Progenitor cell of endocrine pancreas (in vitro differentiated cells): Measurements from ENCODE around the gene SMG1. TPM values are rescaled to one million over a fixed set of nuclear protein-coding genes. Genes with fewer than 3 reads are reported as not detected.
"Not testable (repeated sequence)": the region's sequence is repeated elsewhere in the genome, so short reads cannot be mapped to it uniquely, and the experiment has no call there.

Experiments used
- DNase-seq: peaks from one replicate; pipeline ENCODE4 v3.0.0; 2021; ENCODE audit warnings: low spot score; ENCODE audit not compliant: unreplicated experiment
- H3K27ac Mint-ChIP-seq: 2 replicates; pipeline ENCODE4 v1.8.0; 2021; ENCODE audit warnings: mild to moderate bottlenecking, moderate library complexity, mixed read lengths
- H3K27me3 Mint-ChIP-seq: 2 replicates; pipeline ENCODE4 v1.8.0; 2021; ENCODE audit warnings: mixed read lengths
- H3K36me3 Mint-ChIP-seq: 2 replicates; pipeline ENCODE4 v1.8.0; 2022; ENCODE audit warnings: mixed read lengths; ENCODE audit not compliant: insufficient read depth
- H3K4me1 Mint-ChIP-seq: 2 replicates; pipeline ENCODE4 v1.8.0; 2021; ENCODE audit warnings: low read depth, mixed read lengths
- H3K4me3 Mint-ChIP-seq: 2 replicates; pipeline ENCODE4 v1.8.0; 2021; ENCODE audit warnings: low read depth, mild to moderate bottlenecking, moderate library complexity, mixed read lengths
- H3K9me3 Mint-ChIP-seq: 2 replicates; pipeline ENCODE4 v1.8.0; 2021; ENCODE audit warnings: low read depth, mixed read lengths
- total RNA-seq: library from RNA; stranded (reverse); gene quantifications from 2 replicates; pipeline ENCODE4 v1.2.1, GENCODE V29; 2021
- TF ChIP-seq, protein P1 (sequence below): fragments of 200-600 bp; sonication (generic); IDR thresholded peaks from one replicate; pipeline ENCODE4 v1.5.0; 2021; ENCODE audit warnings: antibody characterized with exemption, mild to moderate bottlenecking; ENCODE audit not compliant: unreplicated experiment

The SMG1 gene
- total RNA-seq, 1 donor from 2014 or later = 113 TPM

DNA sequence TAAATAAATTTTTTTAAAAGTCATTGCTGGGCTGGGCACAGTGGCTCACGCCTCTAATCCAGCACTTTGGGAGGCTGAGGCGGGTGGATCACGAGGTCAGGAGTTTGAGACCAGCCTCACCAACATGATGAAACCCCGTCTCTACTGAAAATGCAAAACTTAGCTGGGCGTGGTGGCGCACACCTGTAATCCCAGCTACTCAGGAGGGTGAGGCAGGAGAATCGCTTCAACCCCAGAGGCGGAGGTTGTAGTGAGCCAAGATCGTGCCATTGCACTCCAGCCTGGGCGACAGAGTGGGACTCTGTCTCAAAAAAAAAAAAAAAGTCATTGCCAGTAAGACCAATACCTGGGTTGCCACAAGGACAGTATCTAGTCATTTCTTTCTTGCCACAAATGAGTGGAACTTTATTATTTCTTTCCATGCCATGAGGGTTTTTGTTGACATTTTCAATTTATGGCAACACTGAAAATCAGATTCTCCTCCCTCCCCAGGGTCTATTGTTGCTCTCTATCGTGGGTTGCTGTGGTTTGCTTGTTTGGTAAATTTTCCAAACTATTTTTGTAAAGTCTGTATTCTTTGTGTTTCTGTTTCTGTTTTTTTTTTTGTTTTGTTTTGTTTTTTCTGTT lies 155.8 kb downstream of the SMG1 start:
- H3K4me1 Mint-ChIP-seq = not testable (repeated sequence)

GRCh38 chr16:18767217-18767616 lies 159.0 kb downstream of the SMG1 start:
- not testable (repeated sequence) for H3K9me3 Mint-ChIP-seq, H3K4me1 Mint-ChIP-seq, H3K27ac Mint-ChIP-seq, H3K4me3 Mint-ChIP-seq, DNase-seq, H3K27me3 Mint-ChIP-seq, H3K36me3 Mint-ChIP-seq

More for the DNA sequence above, 155.8 kb downstream of the SMG1 start:
- not testable (repeated sequence) for DNase-seq, H3K36me3 Mint-ChIP-seq, H3K4me3 Mint-ChIP-seq, H3K27ac Mint-ChIP-seq, H3K27me3 Mint-ChIP-seq, H3K9me3 Mint-ChIP-seq

DNA sequence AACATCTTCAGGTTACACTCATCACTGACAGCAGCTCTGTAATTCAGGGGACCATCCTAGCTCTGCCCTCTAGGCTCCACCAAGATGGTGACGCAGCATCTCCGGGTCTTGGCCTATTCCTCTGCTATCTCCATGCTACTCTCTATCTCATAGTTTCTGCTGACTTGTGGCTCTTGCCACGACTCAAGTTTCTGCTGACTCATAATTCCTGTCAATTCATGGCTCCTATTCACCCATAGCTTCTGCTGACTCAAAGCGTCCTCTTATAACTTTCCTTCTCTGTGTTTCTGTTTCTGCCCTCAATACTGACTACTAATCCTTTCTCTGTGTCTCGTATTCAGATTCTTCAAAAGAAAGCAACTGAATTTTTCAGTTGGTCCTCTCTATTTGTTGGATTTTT lies 163.5 kb downstream of the SMG1 start:
- H3K27ac Mint-ChIP-seq, DNase-seq, H3K9me3 Mint-ChIP-seq, H3K27me3 Mint-ChIP-seq, H3K4me3 Mint-ChIP-seq, H3K36me3 Mint-ChIP-seq, H3K4me1 Mint-ChIP-seq: not testable (repeated sequence)

DNA sequence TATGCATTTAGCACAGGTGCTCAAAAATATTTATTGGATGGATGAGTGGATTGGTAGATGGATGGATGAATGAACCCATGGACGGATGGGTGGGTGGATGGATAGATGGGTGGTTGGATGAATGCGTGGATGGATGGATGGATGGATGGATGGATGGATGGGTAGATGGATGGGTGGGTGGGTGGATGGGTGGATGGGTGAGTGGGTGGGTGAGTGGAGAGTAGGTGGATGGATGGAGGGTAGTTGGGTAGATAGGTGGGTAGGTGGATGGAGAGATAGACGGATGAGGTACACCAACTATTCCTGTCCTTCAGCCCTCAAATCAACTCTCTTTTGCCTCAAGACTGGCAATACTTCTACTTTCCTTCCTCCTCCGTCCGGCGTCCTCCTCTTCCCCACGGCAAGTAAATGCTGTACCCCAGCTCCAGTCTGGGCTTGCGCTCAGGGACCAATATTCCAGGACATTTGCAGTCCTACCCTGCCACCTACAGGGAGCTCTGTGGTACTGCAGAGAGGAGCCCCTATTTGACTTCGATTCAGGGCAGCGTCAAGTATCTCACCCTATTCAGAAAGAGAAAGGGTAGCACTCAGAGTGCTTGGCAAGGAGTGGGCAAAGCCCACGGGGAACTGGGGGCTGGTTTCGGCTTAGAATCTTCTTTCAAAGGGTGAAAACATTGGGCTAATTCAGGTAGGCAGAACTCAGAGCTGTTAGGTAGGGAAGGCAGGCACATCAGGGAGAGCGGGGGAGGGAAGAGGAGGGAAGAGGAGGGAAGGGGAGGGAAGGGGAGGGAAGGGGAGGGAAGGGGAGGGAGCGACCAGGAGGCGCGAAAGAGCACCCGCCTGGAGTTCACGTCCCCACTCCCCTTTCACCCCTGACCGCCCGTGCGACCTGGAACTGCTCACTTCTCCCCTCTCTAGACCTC lies 166.3 kb downstream of the SMG1 start:
- not testable (repeated sequence) for H3K4me1 Mint-ChIP-seq, H3K9me3 Mint-ChIP-seq, H3K36me3 Mint-ChIP-seq, H3K27ac Mint-ChIP-seq, H3K4me3 Mint-ChIP-seq, H3K27me3 Mint-ChIP-seq
- TF ChIP-seq, protein P1, sequence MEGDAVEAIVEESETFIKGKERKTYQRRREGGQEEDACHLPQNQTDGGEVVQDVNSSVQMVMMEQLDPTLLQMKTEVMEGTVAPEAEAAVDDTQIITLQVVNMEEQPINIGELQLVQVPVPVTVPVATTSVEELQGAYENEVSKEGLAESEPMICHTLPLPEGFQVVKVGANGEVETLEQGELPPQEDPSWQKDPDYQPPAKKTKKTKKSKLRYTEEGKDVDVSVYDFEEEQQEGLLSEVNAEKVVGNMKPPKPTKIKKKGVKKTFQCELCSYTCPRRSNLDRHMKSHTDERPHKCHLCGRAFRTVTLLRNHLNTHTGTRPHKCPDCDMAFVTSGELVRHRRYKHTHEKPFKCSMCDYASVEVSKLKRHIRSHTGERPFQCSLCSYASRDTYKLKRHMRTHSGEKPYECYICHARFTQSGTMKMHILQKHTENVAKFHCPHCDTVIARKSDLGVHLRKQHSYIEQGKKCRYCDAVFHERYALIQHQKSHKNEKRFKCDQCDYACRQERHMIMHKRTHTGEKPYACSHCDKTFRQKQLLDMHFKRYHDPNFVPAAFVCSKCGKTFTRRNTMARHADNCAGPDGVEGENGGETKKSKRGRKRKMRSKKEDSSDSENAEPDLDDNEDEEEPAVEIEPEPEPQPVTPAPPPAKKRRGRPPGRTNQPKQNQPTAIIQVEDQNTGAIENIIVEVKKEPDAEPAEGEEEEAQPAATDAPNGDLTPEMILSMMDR = peak; percentile 67
- peak; percentile 33 for DNase-seq

GRCh38 chr16:18757960-18758660 lies 168.1 kb downstream of the SMG1 start:
- not testable (repeated sequence) for H3K4me1 Mint-ChIP-seq, H3K9me3 Mint-ChIP-seq, H3K36me3 Mint-ChIP-seq, H3K27me3 Mint-ChIP-seq, H3K27ac Mint-ChIP-seq, H3K4me3 Mint-ChIP-seq, DNase-seq

DNA sequence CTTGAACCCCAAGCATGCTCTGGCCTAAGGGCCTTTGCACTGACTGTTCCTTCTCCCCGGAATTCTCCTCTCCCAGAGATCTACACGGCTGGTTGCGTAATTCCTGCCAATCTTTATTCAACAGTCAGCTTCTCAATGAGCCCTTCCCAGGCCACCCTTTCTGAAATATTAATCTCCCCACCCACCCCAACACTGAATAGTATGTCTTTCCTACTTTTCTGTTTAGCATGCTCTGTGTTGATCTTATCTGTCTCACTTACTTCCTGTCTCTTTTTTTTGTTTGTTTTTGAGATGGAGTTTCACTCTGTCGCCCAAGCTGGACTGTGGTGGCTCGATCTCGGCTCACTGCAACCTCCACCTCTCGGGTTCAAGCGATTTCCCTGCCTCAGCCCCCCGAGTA lies 169.6 kb downstream of the SMG1 start:
- not testable (repeated sequence) for DNase-seq, H3K36me3 Mint-ChIP-seq, H3K9me3 Mint-ChIP-seq

More for the DNA sequence above, 169.6 kb downstream of the SMG1 start:
- not testable (repeated sequence) for H3K27me3 Mint-ChIP-seq, H3K27ac Mint-ChIP-seq, H3K4me1 Mint-ChIP-seq, H3K4me3 Mint-ChIP-seq

Other genes with a start within 250 kb of the SMG1 start
- 1,546 and 1,550 TPM in 2 replicates for gene RPS15A, start 136.1 kb downstream of the SMG1 start, total RNA-seq
- gene ARL6IP1, start 124.9 kb downstream of the SMG1 start, total RNA-seq = 176 and 179 TPM in 2 replicates
- 4.8 and 6.2 TPM in 2 replicates for gene TMC7, start 57.5 kb upstream of the SMG1 start, total RNA-seq
- 23.2 and 26.3 TPM in 2 replicates for gene COQ7, start 141.2 kb upstream of the SMG1 start, total RNA-seq
- 12.0 and 13.8 TPM in 2 replicates for gene ITPRIPL2, start 187.6 kb upstream of the SMG1 start, total RNA-seq
- gene SYT17, start 241.8 kb upstream of the SMG1 start, total RNA-seq = 6.6 and 10.7 TPM in 2 replicates